Measurements from ENCODE around the gene C5orf63.
"Not testable (repeated sequence)": the region's sequence is repeated elsewhere in the genome, so short reads cannot be mapped to it uniquely, and the experiment has no call there.

Gene C5orf63

GRCh38 chr5:127005282-127005681 lies 68.0 kb downstream of the C5orf63 start:
- DNase-seq = not testable (repeated sequence)

DNA sequence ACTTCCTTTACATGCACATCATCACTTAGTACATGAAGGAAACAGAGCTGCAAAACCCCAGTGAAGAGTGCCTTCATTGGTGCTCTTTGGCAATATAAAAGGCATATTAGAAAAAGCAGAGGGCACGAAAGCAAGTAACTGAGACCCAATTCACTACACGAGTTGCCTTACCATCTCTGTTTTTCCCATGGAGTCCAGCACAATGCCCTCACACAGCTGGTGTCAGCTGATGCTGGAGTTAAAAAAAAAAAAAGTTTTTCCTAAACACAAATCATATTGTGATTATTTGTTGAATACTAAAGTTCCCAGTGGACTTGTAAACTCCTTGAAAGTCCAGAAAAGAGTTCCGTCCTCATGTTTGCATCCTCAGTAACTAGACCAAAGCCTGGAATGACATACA lies 68.6 kb downstream of the C5orf63 start:
- DNase-seq = no peak

GRCh38 chr5:127003798-127004495 lies 69.4 kb downstream of the C5orf63 start:
- no peak for DNase-seq

GRCh38 chr5:127002390-127002789 lies 70.9 kb downstream of the C5orf63 start:
- DNase-seq = no peak

DNA sequence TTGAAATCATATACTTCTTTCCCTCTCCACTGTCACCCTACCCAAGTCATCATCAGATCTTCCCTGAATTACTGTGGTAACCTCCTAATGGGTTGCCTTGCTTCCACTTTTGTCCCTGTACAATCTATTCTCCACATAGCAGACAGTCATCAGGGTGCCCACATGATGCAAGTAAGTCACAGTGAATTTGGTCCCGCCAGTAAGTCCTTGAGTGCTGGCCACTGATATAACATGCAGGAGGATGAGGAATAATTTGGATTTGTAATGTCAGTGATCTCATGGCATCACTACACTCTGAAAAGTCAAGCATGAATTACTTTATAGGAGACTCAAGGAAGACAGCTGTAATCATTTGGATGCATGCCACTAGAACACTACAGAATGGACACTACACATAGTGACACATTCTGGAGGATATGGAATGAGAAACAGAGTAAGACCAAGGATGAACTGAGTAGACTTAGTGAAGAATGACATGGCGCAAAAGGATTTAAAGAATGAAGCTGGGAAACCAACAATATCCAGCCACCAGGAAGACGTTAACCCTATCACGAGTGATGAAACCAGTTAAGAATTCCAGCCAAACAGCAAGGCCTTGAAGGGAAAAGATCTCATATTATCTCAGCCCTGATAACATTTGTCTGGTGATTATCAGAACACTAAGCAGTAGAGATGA lies 71.5 kb downstream of the C5orf63 start:
- DNase-seq = no peak
